WTC11 (cell line): Measurements from ENCODE around the gene TNIP1.

Experiments used
- ATF1 ChIP-seq: sonication (generic); formaldehyde crosslinking; IDR thresholded peaks from 2 replicates; pipeline ENCODE4 v1.8.1; 2023; ENCODE audit warnings: mild to moderate bottlenecking, moderate library complexity, missing genetic modification reagents
- ATF6 ChIP-seq: sonication (generic); formaldehyde crosslinking; IDR thresholded peaks from 2 replicates; pipeline ENCODE4 v1.8.1; 2023; ENCODE audit warnings: mild to moderate bottlenecking, missing genetic modification reagents
- CREB1 ChIP-seq: sonication (generic); formaldehyde crosslinking; IDR thresholded peaks from 2 replicates; pipeline ENCODE4 v1.8.0; 2023; ENCODE audit warnings: mild to moderate bottlenecking, missing genetic modification reagents
- CTCF ChIP-seq: fragments of 200-600 bp; IDR thresholded peaks from 2 replicates; pipeline ENCODE4 v1.8.0; 2022; ENCODE audit warnings: antibody characterized with exemption
- ESRRA ChIP-seq: sonication (generic); formaldehyde crosslinking; IDR thresholded peaks from 2 replicates; pipeline ENCODE4 v1.8.1; 2022; ENCODE audit warnings: mild to moderate bottlenecking, missing genetic modification reagents, borderline replicate concordance
- FOXJ3 ChIP-seq: sonication (generic); formaldehyde crosslinking; IDR thresholded peaks from 2 replicates; pipeline ENCODE4 v1.9.0; 2021; ENCODE audit warnings: missing genetic modification reagents, mild to moderate bottlenecking, borderline replicate concordance
- JUN ChIP-seq: sonication (generic); formaldehyde crosslinking; IDR thresholded peaks from 2 replicates; pipeline ENCODE4 v1.8.0; 2023; ENCODE audit warnings: mild to moderate bottlenecking, missing genetic modification reagents
- MAX ChIP-seq: sonication (generic); formaldehyde crosslinking; IDR thresholded peaks from 2 replicates; pipeline ENCODE4 v1.8.0; 2022; ENCODE audit warnings: mild to moderate bottlenecking, missing genetic modification reagents
- NR2C2 ChIP-seq: sonication (generic); formaldehyde crosslinking; IDR thresholded peaks from 2 replicates; pipeline ENCODE4 v1.8.0; 2022; ENCODE audit warnings: mild to moderate bottlenecking, missing genetic modification reagents
- PREB ChIP-seq: sonication (generic); formaldehyde crosslinking; IDR thresholded peaks from 2 replicates; pipeline ENCODE4 v1.8.1; 2022; ENCODE audit warnings: mild to moderate bottlenecking, missing genetic modification reagents, moderate library complexity, borderline replicate concordance
- SP1 ChIP-seq: sonication (generic); formaldehyde crosslinking; conservative IDR thresholded peaks from 2 replicates; pipeline ENCODE4 v1.8.1; 2022; ENCODE audit warnings: missing genetic modification reagents
- ZNF396 ChIP-seq: fragments of 250-450 bp; sonication (Bioruptor Pico); IDR thresholded peaks from 2 replicates; pipeline ENCODE4 v1.8.0; 2021; ENCODE audit warnings: mild to moderate bottlenecking, moderate library complexity, borderline replicate concordance
- ZNF423 ChIP-seq: fragments of 250-450 bp; sonication (Bioruptor Pico); IDR thresholded peaks from 2 replicates; pipeline ENCODE4 v2.1.2; 2022; ENCODE audit warnings: mild to moderate bottlenecking, moderate library complexity
- ZNF671 ChIP-seq: fragments of 250-450 bp; sonication (Bioruptor Pico); IDR thresholded peaks from 2 replicates; pipeline ENCODE4 v1.8.0; 2021; ENCODE audit warnings: mild to moderate bottlenecking

GRCh38 chr5:151089726-151090125, 8.9 kb upstream of the TNIP1 start:
- TF ChIP-seq CTCF (no peak), FOXJ3 (CRISPR knock-in tag) (no peak), CREB1 (CRISPR knock-in tag) (no peak), ZNF671 (CRISPR knock-in tag) (no peak), MAX (CRISPR knock-in tag) (no peak), ATF6 (CRISPR knock-in tag) (no peak), ESRRA (no peak), NR2C2 (CRISPR knock-in tag) (no peak), PREB (CRISPR knock-in tag) (no peak), ATF1 (CRISPR knock-in tag) (no peak), JUN (CRISPR knock-in tag) (no peak), SP1 (CRISPR knock-in tag) (no peak), ZNF396 (CRISPR knock-in tag) (no peak), ZNF423 (CRISPR knock-in tag) (no peak)
